ENCODE data around the gene CAMK1D. TPM values are rescaled to one million over a fixed set of nuclear protein-coding genes. Genes with fewer than 3 reads are reported as not detected.

Gene CAMK1D
- total RNA-seq, 2 experiments from 2014 or later: 28.8 to 35.3 TPM

GRCh38 chr10:12796401-12797160, 447.2 kb downstream of the CAMK1D start:
- Mint-ChIP-seq H3K4me1 (ENCODE audit: low read depth) (no peaks in the 10 kb centered on the region), H3K36me3 (ENCODE audit: low read depth) (peaks cover 81% of the 10 kb centered on the region), H3K9me3 (no peaks in the 10 kb centered on the region), H3K4me3 (no peak overlapping the region), H3K27me3 (no peaks in the 10 kb centered on the region), H3K27ac (no peak overlapping the region)
- Histone ChIP-seq H3K4me1 (ENCODE audit: insufficient read depth, low read length) (no peaks in the 10 kb centered on the region), H3K27ac (ENCODE audit: low read depth in 1 of 2, low read length in 2 of 2) (no peak overlapping the region), H3K9me3 (ENCODE audit: control insufficient read depth in 1 of 2, insufficient read depth in 1 of 2, low read length in 2 of 2) (no peaks in the 10 kb centered on the region), H3K27me3 (ENCODE audit: control insufficient read depth in 1 of 2, insufficient read depth in 2 of 2, low read length in 2 of 2) (no peaks in the 10 kb centered on the region), H3K4me3 (ENCODE audit: low read length) (no peak overlapping the region), H3K36me3 (ENCODE audit: insufficient read depth, low read length) (peaks cover 15% of the 10 kb centered on the region)
- ChIA-PET POLR2A (no interaction called here), CTCF (no interaction called here)
- no peak for ATAC-seq (ENCODE audit: poor library complexity)
- DNase-seq: no peak
- TF ChIP-seq, protein P1, sequence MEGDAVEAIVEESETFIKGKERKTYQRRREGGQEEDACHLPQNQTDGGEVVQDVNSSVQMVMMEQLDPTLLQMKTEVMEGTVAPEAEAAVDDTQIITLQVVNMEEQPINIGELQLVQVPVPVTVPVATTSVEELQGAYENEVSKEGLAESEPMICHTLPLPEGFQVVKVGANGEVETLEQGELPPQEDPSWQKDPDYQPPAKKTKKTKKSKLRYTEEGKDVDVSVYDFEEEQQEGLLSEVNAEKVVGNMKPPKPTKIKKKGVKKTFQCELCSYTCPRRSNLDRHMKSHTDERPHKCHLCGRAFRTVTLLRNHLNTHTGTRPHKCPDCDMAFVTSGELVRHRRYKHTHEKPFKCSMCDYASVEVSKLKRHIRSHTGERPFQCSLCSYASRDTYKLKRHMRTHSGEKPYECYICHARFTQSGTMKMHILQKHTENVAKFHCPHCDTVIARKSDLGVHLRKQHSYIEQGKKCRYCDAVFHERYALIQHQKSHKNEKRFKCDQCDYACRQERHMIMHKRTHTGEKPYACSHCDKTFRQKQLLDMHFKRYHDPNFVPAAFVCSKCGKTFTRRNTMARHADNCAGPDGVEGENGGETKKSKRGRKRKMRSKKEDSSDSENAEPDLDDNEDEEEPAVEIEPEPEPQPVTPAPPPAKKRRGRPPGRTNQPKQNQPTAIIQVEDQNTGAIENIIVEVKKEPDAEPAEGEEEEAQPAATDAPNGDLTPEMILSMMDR (IDR thresholded peaks at IDR 0.05): no peak
- intact Hi-C loops (cut with DNase I, micrococcal nuclease): no loop called here

GRCh38 chr10:12797471-12798262, 448.3 kb downstream of the CAMK1D start:
- ATAC-seq (ENCODE audit: poor library complexity) (no peak), DNase-seq (no peak)
- Histone ChIP-seq H3K27me3 (ENCODE audit: control insufficient read depth in 1 of 2, insufficient read depth in 2 of 2, low read length in 2 of 2) (no peaks in the 10 kb centered on the region), H3K36me3 (ENCODE audit: insufficient read depth, low read length) (peaks cover 12% of the 10 kb centered on the region), H3K27ac (ENCODE audit: low read depth in 1 of 2, low read length in 2 of 2) (no peak overlapping the region), H3K4me1 (ENCODE audit: insufficient read depth, low read length) (no peaks in the 10 kb centered on the region), H3K9me3 (ENCODE audit: control insufficient read depth in 1 of 2, insufficient read depth in 1 of 2, low read length in 2 of 2) (no peaks in the 10 kb centered on the region), H3K4me3 (ENCODE audit: low read length) (no peak overlapping the region)
- no peak overlapping the region for H3K4me3 Mint-ChIP-seq
- no peak overlapping the region for H3K27ac Mint-ChIP-seq
- peaks cover 78% of the 10 kb centered on the region for H3K36me3 Mint-ChIP-seq (ENCODE audit: low read depth)
- ChIA-PET POLR2A (no interaction called here), CTCF (no interaction called here)
- no peaks in the 10 kb centered on the region for H3K9me3 Mint-ChIP-seq
- TF ChIP-seq, protein P1 (IDR thresholded peaks at IDR 0.05): no peak
- intact Hi-C loops (cut with DNase I, micrococcal nuclease): no loop called here
- no peaks in the 10 kb centered on the region for H3K4me1 Mint-ChIP-seq (ENCODE audit: low read depth)
- no peaks in the 10 kb centered on the region for H3K27me3 Mint-ChIP-seq

GRCh38 chr10:12799144-12799543, 449.8 kb downstream of the CAMK1D start:
- POLR2A ChIA-PET: no interaction called here
- Mint-ChIP-seq H3K36me3 (ENCODE audit: low read depth) (peaks cover 64% of the 10 kb centered on the region), H3K27me3 (no peaks in the 10 kb centered on the region), H3K4me3 (no peak overlapping the region), H3K27ac (no peak overlapping the region), H3K4me1 (ENCODE audit: low read depth) (no peaks in the 10 kb centered on the region), H3K9me3 (no peaks in the 10 kb centered on the region)
- Histone ChIP-seq H3K4me3 (ENCODE audit: low read length) (no peak overlapping the region), H3K9me3 (ENCODE audit: control insufficient read depth in 1 of 2, insufficient read depth in 1 of 2, low read length in 2 of 2) (no peaks in the 10 kb centered on the region), H3K27ac (ENCODE audit: low read depth in 1 of 2, low read length in 2 of 2) (no peak overlapping the region), H3K27me3 (ENCODE audit: control insufficient read depth in 1 of 2, insufficient read depth in 2 of 2, low read length in 2 of 2) (no peaks in the 10 kb centered on the region), H3K36me3 (ENCODE audit: insufficient read depth, low read length) (peaks cover 12% of the 10 kb centered on the region), H3K4me1 (ENCODE audit: insufficient read depth, low read length) (no peaks in the 10 kb centered on the region)
- DNase-seq (no peak), ATAC-seq (ENCODE audit: poor library complexity) (no peak)
- CTCF ChIA-PET: no interaction called here
- intact Hi-C loops (cut with DNase I, micrococcal nuclease): no loop called here
- TF ChIP-seq, protein P1 (IDR thresholded peaks at IDR 0.05): no peak

Measured in CD4-positive, alpha-beta T cell (primary cell).